Gastrocnemius medialis (tissue), 4 donors: ENCODE measurements around the gene FRY.

Experiments used
- CTCF ChIP-seq, 5 experiments: fragments of 450-650 bp in 3 of 5; fragments of 200-600 bp in 2 of 5; sonication (generic) in 2 of 5; IDR thresholded peaks in 4 of 5; conservative IDR thresholded peaks in 1 of 5; 1 replicate in 4 of 5; 2 replicates in 1 of 5; pipeline ENCODE4 v1.5.1; 2016 to 2019; ENCODE audit warnings: antibody characterized with exemption in 5 of 5, mild to moderate bottlenecking in 3 of 5, moderate library complexity in 3 of 5
- POLR2A ChIP-seq, 2 donors: fragments of 450-650 bp; IDR thresholded peaks; one replicate each; pipeline ENCODE4 v1.6.1; 2017; ENCODE audit warnings: antibody characterized with exemption in 2 of 2, mild to moderate bottlenecking in 2 of 2, moderate library complexity in 2 of 2

DNA sequence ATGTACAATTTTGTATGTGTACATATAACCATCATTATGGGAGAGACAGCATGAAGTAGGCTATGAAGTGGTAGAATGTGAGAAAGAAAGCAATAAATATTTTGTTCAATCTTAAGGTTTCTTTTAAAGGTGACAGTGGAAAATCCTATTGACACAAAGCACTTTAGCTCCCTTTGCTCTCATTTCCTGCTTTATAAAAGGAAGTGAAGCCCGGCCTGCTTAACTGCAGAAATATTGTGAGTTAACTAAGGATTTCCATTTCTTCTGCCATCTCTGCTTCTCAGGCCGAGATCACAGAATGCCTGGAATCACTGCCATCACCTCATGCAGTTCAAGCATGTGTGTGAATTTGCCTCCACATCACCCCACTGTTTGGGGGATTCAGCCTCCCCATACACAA is 83.5 kb downstream of the FRY start:
- no peak for TF ChIP-seq CTCF (IDR thresholded peaks at IDR 0.05 in 4 of 5, conservative IDR thresholded peaks at IDR 0.05 in 1 of 5)
- TF ChIP-seq POLR2A (IDR thresholded peaks at IDR 0.05) = no peak
